KMS-11 (cell line): Measurements from ENCODE around the gene ESPN.
"Not testable (repeated sequence)": the region's sequence is repeated elsewhere in the genome, so short reads cannot be mapped to it uniquely, and the experiment has no call there.

ENCODE experiments used
- H2AFZ ChIP-seq: fragments of 200-600 bp; sonication (generic); 2 replicates; pipeline ENCODE4 v1.6.1; 2016; ENCODE audit warnings: antibody characterized with exemption, mixed run types, low read depth
- H3K27ac ChIP-seq: fragments of 200-600 bp; sonication (generic); 2 replicates; pipeline ENCODE4 v1.6.1; 2016; ENCODE audit warnings: mild to moderate bottlenecking, mixed run types
- H3K27me3 ChIP-seq: fragments of 200-600 bp; sonication (generic); 2 replicates; pipeline ENCODE4 v1.6.1; 2017; ENCODE audit warnings: mild to moderate bottlenecking, low read depth, mixed run types, moderate library complexity; ENCODE audit not compliant: insufficient read depth
- H3K36me3 ChIP-seq: fragments of 200-600 bp; sonication (generic); 2 replicates; pipeline ENCODE4 v1.6.1; 2017; ENCODE audit warnings: mild to moderate bottlenecking, mixed run types; ENCODE audit not compliant: insufficient read depth
- H3K4me1 ChIP-seq: fragments of 200-600 bp; sonication (generic); 2 replicates; pipeline ENCODE4 v1.6.1; 2016; ENCODE audit warnings: mild to moderate bottlenecking, low read depth, mixed run types; ENCODE audit not compliant: poor library complexity, severe bottlenecking
- H3K4me2 ChIP-seq: fragments of 200-600 bp; sonication (generic); 2 replicates; pipeline ENCODE4 v1.7.0; 2016; ENCODE audit warnings: mild to moderate bottlenecking, mixed run types
- H3K4me3 ChIP-seq: fragments of 200-600 bp; sonication (generic); IDR thresholded peaks from 2 replicates; pipeline ENCODE4 v1.6.1; 2017; ENCODE audit warnings: low read depth, low read length, mixed read lengths; ENCODE audit not compliant: insufficient read depth
- H3K79me2 ChIP-seq: fragments of 200-600 bp; sonication (generic); 2 replicates; pipeline ENCODE4 v1.6.1; 2016; ENCODE audit warnings: low read depth, mixed run types; ENCODE audit not compliant: insufficient read depth
- H3K9ac ChIP-seq: fragments of 200-600 bp; sonication (generic); 2 replicates; pipeline ENCODE4 v1.6.1; 2016; ENCODE audit warnings: mild to moderate bottlenecking, mixed run types
- H4K20me1 ChIP-seq: fragments of 200-600 bp; sonication (generic); 2 replicates; pipeline ENCODE4 v1.6.1; 2016; ENCODE audit warnings: mild to moderate bottlenecking, mixed run types; ENCODE audit not compliant: insufficient read depth
- CTCF ChIP-seq: fragments of 200-600 bp; sonication (generic); conservative IDR thresholded peaks from 2 replicates; pipeline ENCODE4 v1.6.1; 2017; ENCODE audit warnings: low read depth, mild to moderate bottlenecking, antibody characterized with exemption, low read length, moderate library complexity, mixed read lengths

The ESPN gene

GRCh38 chr1:6445062-6445763 lies 20.6 kb downstream of the ESPN start:
- no peak overlapping the region for H3K27ac ChIP-seq
- H3K4me1 ChIP-seq, result no peaks in the 10 kb centered on the region
- H3K27me3 ChIP-seq, result peaks cover 67% of the 10 kb centered on the region
- H3K4me2 ChIP-seq, result no peak overlapping the region
- no peak overlapping the region for H2AFZ ChIP-seq
- H3K9ac ChIP-seq, result no peak overlapping the region
- no peaks in the 10 kb centered on the region for H3K79me2 ChIP-seq
- no peak overlapping the region for H3K4me3 ChIP-seq
- H3K36me3 ChIP-seq, result no peaks in the 10 kb centered on the region
- no peaks in the 10 kb centered on the region for H4K20me1 ChIP-seq
- peak; percentile 74 for TF ChIP-seq CTCF

- H2AFZ ChIP-seq, H3K4me3 ChIP-seq, H3K4me2 ChIP-seq, H4K20me1 ChIP-seq, H3K79me2 ChIP-seq, H3K4me1 ChIP-seq, H3K9ac ChIP-seq, H3K27ac ChIP-seq, H3K36me3 ChIP-seq: not testable (repeated sequence)
- H3K27me3 ChIP-seq, result peaks cover 74% of the 10 kb centered on the region
Measured at GRCh38 chr1:6445929-6446328, 21.4 kb downstream of the ESPN start.

GRCh38 chr1:6446665-6447015 lies 22.1 kb downstream of the ESPN start:
- Histone ChIP-seq H3K79me2 (no peaks in the 10 kb centered on the region), H3K4me2 (no peak overlapping the region; the same call in 1 of the 2 replicates), H3K4me1 (no peaks in the 10 kb centered on the region), H3K27ac (no peak overlapping the region), H4K20me1 (no peaks in the 10 kb centered on the region), H3K36me3 (no peaks in the 10 kb centered on the region), H3K27me3 (peaks cover 74% of the 10 kb centered on the region), H3K9ac (no peak overlapping the region), H2AFZ (no peak overlapping the region), H3K4me3 (no peak overlapping the region)
- no peak for TF ChIP-seq CTCF

GRCh38 chr1:6447016-6447817 lies 22.6 kb downstream of the ESPN start:
- no peaks in the 10 kb centered on the region for H4K20me1 ChIP-seq
- H3K4me3 ChIP-seq, result no peak overlapping the region
- H2AFZ ChIP-seq, result no peak overlapping the region; the same call in 1 of the 2 replicates
- H3K4me2 ChIP-seq, result peak overlapping the region; percentile 42
- no peak for TF ChIP-seq CTCF
- H3K79me2 ChIP-seq, result no peaks in the 10 kb centered on the region
- H3K36me3 ChIP-seq, result no peaks in the 10 kb centered on the region
- H3K4me1 ChIP-seq, result no peaks in the 10 kb centered on the region
- no peak overlapping the region for H3K27ac ChIP-seq
- no peak overlapping the region for H3K9ac ChIP-seq
- peaks cover 74% of the 10 kb centered on the region for H3K27me3 ChIP-seq
